Mesenchymal stem cell (in vitro differentiated cells and primary cell): ENCODE results near the gene GSTO2.

Source experiments
- DNase-seq: peaks from one replicate; pipeline ENCODE4 v3.0.0-alpha.2; 2013
- H2AFZ ChIP-seq: one replicate; pipeline ENCODE4 v1.6.1; 2013; ENCODE audit warnings: low read depth, mild to moderate bottlenecking, control low read depth, inconsistent platforms, low read length, moderate library complexity
- H2AK5ac ChIP-seq: 2 replicates; pipeline ENCODE4 v1.6.1; 2013; ENCODE audit warnings: low read length, moderate library complexity, mild to moderate bottlenecking, inconsistent platforms; ENCODE audit not compliant: severe bottlenecking
- H2BK120ac ChIP-seq: one replicate; pipeline ENCODE4 v1.6.1; 2013; ENCODE audit warnings: low read depth, mild to moderate bottlenecking, inconsistent platforms, low read length, moderate library complexity
- H2BK12ac ChIP-seq, 2 experiments: one replicate each; pipeline ENCODE4 v1.6.1; 2013; ENCODE audit warnings: inconsistent platforms in 2 of 2, low read length in 2 of 2, mild to moderate bottlenecking in 2 of 2, moderate library complexity in 2 of 2, control low read depth in 1 of 2
- H2BK15ac ChIP-seq: one replicate; pipeline ENCODE4 v1.6.1; 2013; ENCODE audit warnings: mild to moderate bottlenecking, low read depth, inconsistent platforms; ENCODE audit not compliant: poor library complexity, severe bottlenecking
- H2BK5ac ChIP-seq: 2 replicates; pipeline ENCODE4 v1.6.1; 2013; ENCODE audit warnings: low read depth, mild to moderate bottlenecking, low read length, control low read depth, inconsistent platforms; ENCODE audit not compliant: poor library complexity, severe bottlenecking
- H3K14ac ChIP-seq, 2 experiments: one replicate each; pipeline ENCODE4 v1.6.1; 2013; ENCODE audit warnings: inconsistent platforms in 2 of 2, low read length in 2 of 2, control low read depth in 1 of 2, mild to moderate bottlenecking in 1 of 2, moderate library complexity in 1 of 2
- H3K18ac ChIP-seq, 2 experiments: one replicate each; pipeline ENCODE4 v1.6.1; 2013; ENCODE audit warnings: inconsistent platforms in 2 of 2, low read length in 2 of 2, control low read depth in 1 of 2, low read depth in 1 of 2, mild to moderate bottlenecking in 1 of 2
- H3K23ac ChIP-seq, 2 experiments: one replicate each; pipeline ENCODE4 v1.6.1; 2013; ENCODE audit warnings: inconsistent platforms in 2 of 2, low read length in 2 of 2, mild to moderate bottlenecking in 2 of 2, moderate library complexity in 2 of 2, control low read depth in 1 of 2
- H3K27ac ChIP-seq: 2 replicates; pipeline ENCODE4 v1.5.1; 2013; ENCODE audit warnings: mild to moderate bottlenecking, moderate library complexity, low read length, control low read depth, inconsistent platforms; ENCODE audit not compliant: poor library complexity, severe bottlenecking
- H3K27me3 ChIP-seq, 2 experiments: 2 replicates each; pipeline versions ENCODE4 v1.6.1 to v1.7.0; 2013; ENCODE audit warnings: low read length in 2 of 2, mild to moderate bottlenecking in 2 of 2, moderate library complexity in 2 of 2, control low read depth in 1 of 2, inconsistent platforms in 1 of 2; ENCODE audit not compliant: control insufficient read depth in 1 of 2, insufficient read depth in 1 of 2
- H3K36me3 ChIP-seq, 2 experiments: 2 replicates each; pipeline versions ENCODE4 v1.6.1 to v1.7.0; 2013; ENCODE audit warnings: low read length in 2 of 2, control low read depth in 1 of 2, inconsistent platforms in 1 of 2, low read depth in 1 of 2, mild to moderate bottlenecking in 1 of 2; ENCODE audit not compliant: insufficient read depth in 2 of 2, control insufficient read depth in 1 of 2
- H3K4ac ChIP-seq, 2 experiments: one replicate each; pipeline ENCODE4 v1.6.1; 2013; ENCODE audit warnings: inconsistent platforms in 2 of 2, low read length in 2 of 2, mild to moderate bottlenecking in 2 of 2, moderate library complexity in 2 of 2, control low read depth in 1 of 2, low read depth in 1 of 2
- H3K4me1 ChIP-seq: 2 replicates; pipeline ENCODE4 v1.6.1; 2013; ENCODE audit warnings: low read depth, low read length, control low read depth; ENCODE audit not compliant: control insufficient read depth, insufficient read depth
- H3K4me2 ChIP-seq: 2 replicates; pipeline ENCODE4 v1.6.1; 2013; ENCODE audit warnings: low read length, mild to moderate bottlenecking, inconsistent platforms; ENCODE audit not compliant: poor library complexity, severe bottlenecking
- H3K4me3 ChIP-seq, 2 experiments: 2 replicates each; pipeline versions ENCODE4 v1.5.1 to v1.7.0; 2013; ENCODE audit warnings: low read length in 2 of 2, mild to moderate bottlenecking in 2 of 2, control low read depth in 1 of 2, low read depth in 1 of 2; ENCODE audit not compliant: insufficient read depth in 1 of 2
- H3K79me1 ChIP-seq: replicated peaks from 2 replicates; pipeline ENCODE4 v1.6.1; 2013; ENCODE audit warnings: mild to moderate bottlenecking, control low read depth, low read length, inconsistent platforms; ENCODE audit not compliant: poor library complexity, severe bottlenecking
- H3K9ac ChIP-seq: 2 replicates; pipeline ENCODE4 v1.7.0; 2013; ENCODE audit warnings: mild to moderate bottlenecking, low read length, moderate library complexity
- H3K9me3 ChIP-seq: 2 replicates; pipeline ENCODE4 v1.7.0; 2013; ENCODE audit warnings: mild to moderate bottlenecking, low read length; ENCODE audit not compliant: control insufficient read depth
- H4K8ac ChIP-seq: one replicate; pipeline ENCODE4 v1.6.1; 2013; ENCODE audit warnings: inconsistent platforms, mild to moderate bottlenecking, low read length, moderate library complexity
- H4K91ac ChIP-seq: one replicate; pipeline ENCODE4 v1.6.1; 2013; ENCODE audit warnings: mild to moderate bottlenecking, low read length, inconsistent platforms
- WGBS: methylation state at CpG from one replicate; pipeline ENCODE4 v1.1.7; 2013; ENCODE audit warnings: mixed read lengths; 5-methylcytosine and 5-hydroxymethylcytosine counted together

GSTO2 gene

DNA sequence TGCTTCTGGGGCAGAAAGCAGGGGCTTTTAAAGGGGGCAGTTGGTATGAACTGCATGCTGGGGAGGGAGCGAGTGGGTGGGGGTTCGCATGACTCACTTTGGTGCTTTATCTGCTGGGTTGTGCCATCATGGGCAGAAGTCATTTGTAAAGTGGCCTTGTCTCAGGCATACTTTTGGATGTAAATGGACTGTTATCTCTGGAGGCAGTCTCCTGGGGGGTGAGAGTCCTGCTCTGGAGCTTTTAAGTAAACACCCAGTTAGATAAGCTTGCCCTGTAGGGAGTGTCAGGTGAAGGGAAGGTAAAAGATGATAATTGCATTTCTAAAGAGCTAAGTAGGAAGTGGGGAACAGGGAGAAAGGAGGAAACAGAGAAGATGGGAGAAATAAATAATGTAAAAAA, 15.9 kb upstream of the GSTO2 start:
- Histone ChIP-seq H2BK5ac (no peak overlapping the region), H2BK12ac (peak overlapping the region in 1 of 2 experiments; percentile 54), H3K4me3 (no peak overlapping the region), H3K4ac (no peak overlapping the region), H3K9ac (no peak overlapping the region), H3K14ac (no peak overlapping the region), H3K23ac (no peak overlapping the region), H4K91ac (no peak overlapping the region), H3K18ac (no peak overlapping the region), H4K8ac (no peak overlapping the region), H3K9me3 (no peaks in the 10 kb centered on the region), H2AFZ (peak overlapping the region; percentile 63), H3K27ac (no peak overlapping the region), H3K36me3 (peaks cover 5 to 22% of the 10 kb centered on the region in 2 experiments), H3K4me1 (peaks cover 3% of the 10 kb centered on the region), H3K27me3 (no peaks in the 10 kb centered on the region), H2BK15ac (peak overlapping the region; percentile 12), H3K79me1 (no peaks in the 10 kb centered on the region), H2BK120ac (no peak overlapping the region), H2AK5ac (no peak overlapping the region), H3K4me2 (no peak overlapping the region)
- WGBS, result 59% methylated on average over 2 of the region's 2 CpGs
- DNase-seq, result no peak

DNA sequence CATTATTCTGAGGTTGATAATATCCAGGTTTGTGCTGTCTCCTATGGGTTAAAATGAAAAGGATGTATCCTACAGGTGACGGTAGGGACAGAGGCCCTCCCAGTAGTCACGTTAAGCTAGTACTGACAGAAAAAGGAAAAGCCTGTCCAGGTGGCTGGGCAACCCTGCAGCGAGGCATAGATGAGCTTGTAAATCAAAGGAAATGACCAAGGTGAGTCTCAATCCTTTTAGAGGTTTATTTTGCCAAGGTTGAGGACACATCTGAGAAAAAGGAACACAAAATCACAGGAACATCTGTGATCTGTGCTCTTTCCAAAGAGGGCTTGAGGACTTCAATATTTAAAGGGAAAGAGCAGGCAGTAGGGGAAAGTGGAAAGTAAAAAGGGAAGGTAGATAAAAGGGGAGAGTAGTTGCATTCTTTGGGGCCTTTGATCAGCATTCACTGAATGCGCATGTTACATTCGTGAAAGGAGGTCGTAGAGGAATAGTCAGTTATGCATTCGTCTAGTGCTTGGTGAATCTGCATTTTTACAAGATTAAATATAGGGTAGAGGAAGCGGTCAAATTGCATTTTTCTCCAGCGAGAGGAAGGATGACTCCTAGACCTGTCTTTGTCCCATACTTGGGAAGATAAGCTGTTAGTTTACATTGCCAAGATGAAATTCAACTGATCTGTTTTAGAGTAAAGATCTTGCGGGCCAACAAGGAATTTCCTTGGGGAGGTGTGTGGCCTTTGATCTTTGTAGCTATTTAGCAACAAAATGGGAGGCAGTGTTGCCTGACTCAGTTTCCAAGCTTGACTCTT, 15.2 kb upstream of the GSTO2 start:
- Histone ChIP-seq H3K14ac (no peak overlapping the region), H3K4ac (peak overlapping the region in 1 of 2 experiments; percentile 99), H3K4me2 (peak overlapping the region; percentile 88), H2AFZ (peak overlapping the region; percentile 89), H4K8ac (peak overlapping the region; percentile 85), H3K4me1 (peaks cover 6% of the 10 kb centered on the region), H3K36me3 (peaks cover 9 to 29% of the 10 kb centered on the region in 2 experiments), H3K79me1 (peaks cover 2% of the 10 kb centered on the region), H2BK12ac (peak overlapping the region in 1 of 2 experiments; percentile 99), H3K27ac (no peak overlapping the region), H2AK5ac (no peak overlapping the region), H3K9ac (peak overlapping the region; percentile 100), H2BK5ac (no peak overlapping the region), H4K91ac (peak overlapping the region; percentile 61), H3K4me3 (peak overlapping the region in 1 of 2 experiments; percentile 91), H3K9me3 (no peaks in the 10 kb centered on the region), H3K27me3 (no peaks in the 10 kb centered on the region), H2BK15ac (no peak overlapping the region), H2BK120ac (peak overlapping the region; percentile 91), H3K23ac (no peak overlapping the region), H3K18ac (peak overlapping the region; percentile 98 to 99)
- 28% methylated on average over 10 of the region's 10 CpGs for WGBS
- DNase-seq, result peak; percentile 60

DNA sequence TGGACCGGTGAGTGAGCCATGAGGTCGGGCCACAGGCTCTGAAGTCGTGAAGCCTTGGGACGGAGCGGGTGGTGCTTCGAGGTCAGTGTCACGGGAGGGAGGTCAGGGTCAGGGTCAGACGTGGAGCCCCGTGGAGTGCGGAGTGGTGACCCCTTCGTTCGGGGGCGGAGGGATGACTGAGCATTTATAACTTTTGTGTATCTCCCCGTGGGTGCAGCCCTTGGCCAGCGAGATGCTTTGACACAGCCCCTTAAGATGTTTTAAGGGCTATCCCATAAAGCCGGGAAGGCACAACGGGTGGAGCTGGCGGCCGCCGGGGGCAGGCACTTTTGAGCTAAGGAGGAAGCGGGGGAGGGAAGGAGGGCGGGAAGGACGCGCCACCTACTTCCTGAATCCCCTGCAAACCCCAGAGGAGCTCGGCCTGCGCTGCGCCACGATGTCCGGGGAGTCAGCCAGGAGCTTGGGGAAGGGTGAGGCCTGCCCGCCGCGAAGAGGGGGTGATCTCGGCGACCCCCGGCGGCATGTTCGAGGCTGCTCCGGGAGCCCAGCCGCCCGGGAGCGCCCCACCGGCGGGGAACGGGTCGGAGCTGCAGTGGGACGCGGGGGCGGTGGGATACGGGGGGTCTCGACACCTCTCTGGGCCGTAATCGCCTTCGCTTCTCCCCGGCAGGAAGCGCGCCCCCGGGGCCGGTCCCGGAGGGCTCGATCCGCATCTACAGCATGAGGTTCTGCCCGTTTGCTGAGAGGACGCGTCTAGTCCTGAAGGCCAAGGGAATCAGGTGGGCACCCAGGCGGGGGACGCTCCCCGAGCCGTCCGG, 14.3 kb upstream of the GSTO2 start, which contains the start of gene GSTO1:
GSTO1 (plus strand) TSS at position 400 of the 818 bp plus-strand sequence; CDS start at position 437, 37 bp downstream.
- peak within 1 kb of the TSS; percentile 96 to 99 for H2BK12ac ChIP-seq
- H3K18ac ChIP-seq, result peak within 1 kb of the TSS; percentile 98 to 100
- H3K23ac ChIP-seq, result peak within 1 kb of the TSS in 1 of 2 experiments; percentile 94
- peak within 1 kb of the TSS; percentile 91 for H2BK15ac ChIP-seq
- H3K4me3 ChIP-seq, result peak within 1 kb of the TSS; percentile 91 to 95
- H3K4ac ChIP-seq, result peak within 1 kb of the TSS; percentile 99 to 100
- peak within 1 kb of the TSS; percentile 19 for H2AK5ac ChIP-seq
- H3K27me3 ChIP-seq, result no peaks in the 10 kb centered on the region
- peak within 1 kb of the TSS; percentile 88 for H3K4me2 ChIP-seq
- WGBS, result 1% methylated on average over 67 of the region's 69 CpGs
- peak within 1 kb of the TSS; percentile 100 for H3K9ac ChIP-seq
- peak within 1 kb of the TSS; percentile 94 to 100 for H3K14ac ChIP-seq
- peaks cover 2% of the 10 kb centered on the region for H3K79me1 ChIP-seq
- peak within 1 kb of the TSS; percentile 97 for H2BK120ac ChIP-seq
- peak within 1 kb of the TSS; percentile 89 for H2AFZ ChIP-seq
- peak; percentile 75 for DNase-seq
- H3K4me1 ChIP-seq, result peaks cover 6% of the 10 kb centered on the region
- peak within 1 kb of the TSS; percentile 96 for H4K8ac ChIP-seq
- no peaks in the 10 kb centered on the region for H3K9me3 ChIP-seq
- peak within 1 kb of the TSS; percentile 83 for H2BK5ac ChIP-seq
- H4K91ac ChIP-seq, result peak within 1 kb of the TSS; percentile 99
- peaks cover 9 to 38% of the 10 kb centered on the region in 2 experiments for H3K36me3 ChIP-seq
- H3K27ac ChIP-seq, result peak within 1 kb of the TSS; percentile 86
